Neural cell (in vitro differentiated cells): ENCODE measurements around the gene NOTCH4.

Experiments used
- CTCF ChIP-seq: fragments of 450-650 bp; IDR thresholded peaks from 2 replicates; pipeline ENCODE4 v1.5.1; 2014; ENCODE audit warnings: antibody characterized with exemption, mild to moderate bottlenecking, moderate library complexity; ENCODE audit not compliant: poor library complexity, severe bottlenecking
- EP300 ChIP-seq: fragments of 450-650 bp; conservative IDR thresholded peaks from 2 replicates; pipeline ENCODE4 v1.6.1; 2014; ENCODE audit warnings: antibody characterized with exemption, mild to moderate bottlenecking, moderate library complexity; ENCODE audit not compliant: poor library complexity, severe bottlenecking
- EZH2 ChIP-seq: fragments of 200-600, 300-800 bp; shearing (Covaris generic), sonication (generic); IDR thresholded peaks from 2 replicates; pipeline ENCODE4 v1.6.1; 2014; ENCODE audit warnings: antibody characterized with exemption, low read length, borderline replicate concordance, mild to moderate bottlenecking; ENCODE audit not compliant: insufficient read depth, poor library complexity, severe bottlenecking
- MXI1 ChIP-seq: fragments of 450-650 bp; conservative IDR thresholded peaks from 2 replicates; pipeline ENCODE4 v1.6.1; 2014; ENCODE audit warnings: antibody characterized with exemption, mild to moderate bottlenecking; ENCODE audit not compliant: poor library complexity, severe bottlenecking
- POLR2AphosphoS5 ChIP-seq: IDR thresholded peaks from 2 replicates; pipeline ENCODE4 v1.6.1; 2012

GRCh38 chr6:32191696-32192607 lies 31.9 kb downstream of the NOTCH4 start:
- no peak for TF ChIP-seq CTCF
- no peak for TF ChIP-seq MXI1
- no peak for TF ChIP-seq EP300
- TF ChIP-seq EZH2: no peak
- no peak for TF ChIP-seq POLR2AphosphoS5
